Measurements from ENCODE around the gene OTOF. TPM values are rescaled to one million over a fixed set of nuclear protein-coding genes. Genes with fewer than 3 reads are reported as not detected.

Gene OTOF
- total RNA-seq, 4 donors from 2014 or later, result 0.49 to 0.89 TPM; not detected in 2

- no peak for TF ChIP-seq POLR2A (IDR thresholded peaks at IDR 0.05)
- WGBS, 2 donors, result 81 to 86% methylated on average over 6 of the region's 6 CpGs
- intact Hi-C loops (cut with DNase I; ENCODE audit: low total_unique reads), result no loop called here
- no peak for DNase-seq (ENCODE audit: low spot score in 2 of 2)
- H3K4me3 ChIP-seq (ENCODE audit: low read depth, poor library complexity, severe bottlenecking), result no peak overlapping the region
These were observed 31.2 kb upstream of the OTOF start for GRCh38 chr2:26509141-26509540.

- no peak overlapping the region for H3K4me3 ChIP-seq (ENCODE audit: low read depth, poor library complexity, severe bottlenecking)
- 84% methylated on average over 5 of the region's 5 CpGs for WGBS, 2 donors
- no peak for DNase-seq (ENCODE audit: low spot score in 2 of 2)
- intact Hi-C loops (cut with DNase I; ENCODE audit: low total_unique reads), result no loop called here
- TF ChIP-seq POLR2A (IDR thresholded peaks at IDR 0.05) (no peak), CTCF (IDR thresholded peaks at IDR 0.05) (no peak)
These were observed 30.0 kb upstream of the OTOF start for GRCh38 chr2:26507932-26508331.

- TF ChIP-seq POLR2A (IDR thresholded peaks at IDR 0.05) (no peak), CTCF (IDR thresholded peaks at IDR 0.05) (no peak)
- H3K4me3 ChIP-seq (ENCODE audit: low read depth, poor library complexity, severe bottlenecking), result no peak overlapping the region
- DNase-seq (ENCODE audit: low spot score in 2 of 2), result no peak
- intact Hi-C loops (cut with DNase I; ENCODE audit: low total_unique reads), result no loop called here
These were observed 29.2 kb upstream of the OTOF start for GRCh38 chr2:26507088-26507487.

GRCh38 chr2:26506279-26506678 lies 28.4 kb upstream of the OTOF start:
- WGBS, 2 donors, result 72 to 93% methylated on average over 4 of the region's 4 CpGs
- intact Hi-C loops (cut with DNase I; ENCODE audit: low total_unique reads), result no loop called here
- DNase-seq (ENCODE audit: low spot score in 2 of 2), result no peak
- H3K4me3 ChIP-seq (ENCODE audit: low read depth, poor library complexity, severe bottlenecking), result no peak overlapping the region
- TF ChIP-seq CTCF (IDR thresholded peaks at IDR 0.05), result no peak
- TF ChIP-seq POLR2A (IDR thresholded peaks at IDR 0.05), result no peak

GRCh38 chr2:26504002-26504401 lies 26.1 kb upstream of the OTOF start:
- no peak for DNase-seq (ENCODE audit: low spot score in 2 of 2)
- TF ChIP-seq POLR2A (IDR thresholded peaks at IDR 0.05) (no peak), CTCF (IDR thresholded peaks at IDR 0.05) (no peak)
- 58% methylated on average over 13 of the region's 13 CpGs for WGBS, 2 donors
- intact Hi-C loops (cut with DNase I; ENCODE audit: low total_unique reads), result no loop called here
- no peak overlapping the region for H3K4me3 ChIP-seq (ENCODE audit: low read depth, poor library complexity, severe bottlenecking)

GRCh38 chr2:26503231-26503880 lies 25.4 kb upstream of the OTOF start:
- H3K4me3 ChIP-seq (ENCODE audit: low read depth, poor library complexity, severe bottlenecking), result no peak overlapping the region
- intact Hi-C loops (cut with DNase I; ENCODE audit: low total_unique reads), result no loop called here
- peak; percentile 29 to 93 for DNase-seq (ENCODE audit: low spot score in 2 of 2)
- WGBS, 2 donors, result 2 to 3% methylated on average over 37 to 38 of the region's 41 CpGs
- TF ChIP-seq POLR2A (IDR thresholded peaks at IDR 0.05) (no peak), CTCF (IDR thresholded peaks at IDR 0.05) (no peak)
